Caco-2 (cell line): ENCODE data around the gene DIP2B. TPM values are rescaled to one million over a fixed set of nuclear protein-coding genes. Genes with fewer than 3 reads are reported as not detected.

Experiments used
- BruUV-seq: library from RNA; stranded (reverse); fragments of 400-500 nt; replicated peaks from 2 replicates; lab custom pipeline; 2021; lab: Mats Ljungman, UMichigan
- CTCF ChIA-PET: fragments of 300-600 bp; sonication (Branson Sonifier 250); formaldehyde crosslinking; loops from one replicate; lab custom pipeline; 2022; ENCODE audit warnings: antibody characterized with exemption; lab: Charles Lee
- POLR2A ChIA-PET: fragments of 300-600 bp; sonication (Branson Sonifier 250); formaldehyde crosslinking; loops from one replicate; lab custom pipeline; 2022; ENCODE audit warnings: antibody characterized with exemption; lab: Charles Lee
- DNase-seq, 2 experiments: peaks; one replicate each; pipeline versions ENCODE4 v3.0.0 to v3.0.0-alpha.2; 2020 to 2022
- H3K27me3 ChIP-seq: replicated peaks from 2 replicates; pipeline ENCODE4 v1.6.0; 2011; ENCODE audit warnings: low read length; ENCODE audit not compliant: control insufficient read depth, insufficient read depth
- H3K36me3 ChIP-seq: 2 replicates; pipeline ENCODE4 v1.5.1; 2011; ENCODE audit warnings: low read length; ENCODE audit not compliant: control insufficient read depth, insufficient read depth
- H3K4me1 ChIP-seq: fragments of 250-450 bp; sonication (Bioruptor Pico); 2 replicates; pipeline ENCODE4 v1.5.1; 2020; ENCODE audit warnings: mild to moderate bottlenecking
- H3K4me3 ChIP-seq: 2 replicates; pipeline ENCODE4 v1.5.1; 2011; ENCODE audit warnings: low read depth, mild to moderate bottlenecking, control low read depth, low read length
- H3K9me3 ChIP-seq: fragments of 250-450 bp; sonication (Bioruptor Pico); 2 replicates; pipeline ENCODE4 v1.5.1; 2020; ENCODE audit warnings: mild to moderate bottlenecking, moderate library complexity
- H3K27ac Mint-ChIP-seq: one replicate; pipeline ENCODE4 v1.8.0; 2022; ENCODE audit warnings: mixed read lengths; ENCODE audit not compliant: unreplicated experiment
- H3K27me3 Mint-ChIP-seq: one replicate; pipeline ENCODE4 v1.8.0; 2022; ENCODE audit warnings: mixed read lengths; ENCODE audit not compliant: insufficient read depth, unreplicated experiment
- H3K36me3 Mint-ChIP-seq: one replicate; pipeline ENCODE4 v1.8.0; 2022; ENCODE audit warnings: mild to moderate bottlenecking, mixed read lengths; ENCODE audit not compliant: insufficient read depth, unreplicated experiment
- H3K4me1 Mint-ChIP-seq: one replicate; pipeline ENCODE4 v1.8.0; 2022; ENCODE audit warnings: low read depth, mixed read lengths; ENCODE audit not compliant: unreplicated experiment
- H3K4me3 Mint-ChIP-seq: one replicate; pipeline ENCODE4 v1.8.0; 2022; ENCODE audit warnings: mild to moderate bottlenecking, moderate library complexity, mixed read lengths; ENCODE audit not compliant: unreplicated experiment
- H3K9me3 Mint-ChIP-seq: one replicate; pipeline ENCODE4 v1.8.0; 2022; ENCODE audit warnings: mixed read lengths; ENCODE audit not compliant: unreplicated experiment
- intact Hi-C: fragments of 100-400 bp; cut with micrococcal nuclease; formaldehyde crosslinking; loops from one replicate; pipeline ENCODE4 v1.10.0; 2022; ENCODE audit not compliant: unreplicated experiment
- total RNA-seq: library from RNA; stranded (reverse); gene quantifications from 2 replicates; pipeline ENCODE4 v1.2.3, GENCODE V29; 2022
- TF ChIP-seq, protein P1 (sequence below), 2 experiments: fragments of 200-600 bp in 1 of 2; IDR thresholded peaks; 1 replicate in 1 of 2; 2 replicates in 1 of 2; pipeline versions ENCODE4 v1.5.1 to v1.8.0; 2011 to 2022; ENCODE audit warnings: antibody characterized with exemption in 1 of 2, control low read depth in 1 of 2, inconsistent platforms in 1 of 2, low read depth in 1 of 2, low read length in 1 of 2, mild to moderate bottlenecking in 1 of 2, moderate library complexity in 1 of 2; ENCODE audit not compliant: insufficient read depth in 1 of 2, severe bottlenecking in 1 of 2, unreplicated experiment in 1 of 2

Gene DIP2B
- total RNA-seq, 1 experiment from 2014 or later: 32.7 TPM

DNA sequence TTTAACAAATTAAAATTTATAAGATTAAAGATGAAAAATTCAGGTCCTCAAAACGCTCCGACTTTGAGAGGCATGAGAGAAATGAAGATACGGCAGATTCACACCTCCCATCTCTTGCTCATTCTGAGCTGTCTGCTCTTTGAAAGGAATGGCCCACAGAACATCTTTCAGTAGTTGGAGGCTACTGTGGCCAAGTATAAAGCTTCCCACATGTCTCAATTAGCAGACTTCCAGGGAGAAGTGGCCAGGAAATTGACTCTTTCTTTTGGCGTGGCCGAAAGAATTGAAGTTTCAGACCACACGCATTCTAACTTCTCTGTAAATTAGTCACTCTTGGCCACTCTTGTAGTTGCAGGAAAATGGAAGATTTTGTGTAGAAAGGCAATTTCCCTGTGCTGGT is 129.2 kb downstream of the DIP2B start:
- POLR2A ChIA-PET: no interaction called here
- peak overlapping the region; percentile 74 for H3K27ac Mint-ChIP-seq
- Histone ChIP-seq H3K4me1 (peaks cover 49% of the 10 kb centered on the region), H3K36me3 (peaks cover 3% of the 10 kb centered on the region; the same call in 1 of the 2 replicates), H3K27me3 (no peaks in the 10 kb centered on the region), H3K4me3 (no peak overlapping the region), H3K9me3 (no peaks in the 10 kb centered on the region)
- H3K4me1 Mint-ChIP-seq: peaks cover 51% of the 10 kb centered on the region
- peaks cover 33% of the 10 kb centered on the region for H3K36me3 Mint-ChIP-seq
- CTCF ChIA-PET: interaction anchor here (0.6 to 0.7 kb wide), 2 partner anchors 72 to 126 kb away, joined by 4 read pairs; no protein-coding TSS in a partner anchor
- no peak for DNase-seq
- intact Hi-C loops: loop anchor here (1.0 to 2.0 kb wide), 2 partner anchors 15 to 85 kb away; no protein-coding TSS in a partner anchor
- no peak overlapping the region for H3K4me3 Mint-ChIP-seq
- H3K27me3 Mint-ChIP-seq: no peaks in the 10 kb centered on the region
- no TSS peak for BruUV-seq
- peaks cover 10% of the 10 kb centered on the region for H3K9me3 Mint-ChIP-seq
- TF ChIP-seq, protein P1, sequence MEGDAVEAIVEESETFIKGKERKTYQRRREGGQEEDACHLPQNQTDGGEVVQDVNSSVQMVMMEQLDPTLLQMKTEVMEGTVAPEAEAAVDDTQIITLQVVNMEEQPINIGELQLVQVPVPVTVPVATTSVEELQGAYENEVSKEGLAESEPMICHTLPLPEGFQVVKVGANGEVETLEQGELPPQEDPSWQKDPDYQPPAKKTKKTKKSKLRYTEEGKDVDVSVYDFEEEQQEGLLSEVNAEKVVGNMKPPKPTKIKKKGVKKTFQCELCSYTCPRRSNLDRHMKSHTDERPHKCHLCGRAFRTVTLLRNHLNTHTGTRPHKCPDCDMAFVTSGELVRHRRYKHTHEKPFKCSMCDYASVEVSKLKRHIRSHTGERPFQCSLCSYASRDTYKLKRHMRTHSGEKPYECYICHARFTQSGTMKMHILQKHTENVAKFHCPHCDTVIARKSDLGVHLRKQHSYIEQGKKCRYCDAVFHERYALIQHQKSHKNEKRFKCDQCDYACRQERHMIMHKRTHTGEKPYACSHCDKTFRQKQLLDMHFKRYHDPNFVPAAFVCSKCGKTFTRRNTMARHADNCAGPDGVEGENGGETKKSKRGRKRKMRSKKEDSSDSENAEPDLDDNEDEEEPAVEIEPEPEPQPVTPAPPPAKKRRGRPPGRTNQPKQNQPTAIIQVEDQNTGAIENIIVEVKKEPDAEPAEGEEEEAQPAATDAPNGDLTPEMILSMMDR (IDR thresholded peaks at IDR 0.05; ENCODE audit: insufficient read depth in 1 of 2, low read depth in 1 of 2, low read length in 1 of 2, severe bottlenecking in 1 of 2, unreplicated experiment in 1 of 2): no peak

DNA sequence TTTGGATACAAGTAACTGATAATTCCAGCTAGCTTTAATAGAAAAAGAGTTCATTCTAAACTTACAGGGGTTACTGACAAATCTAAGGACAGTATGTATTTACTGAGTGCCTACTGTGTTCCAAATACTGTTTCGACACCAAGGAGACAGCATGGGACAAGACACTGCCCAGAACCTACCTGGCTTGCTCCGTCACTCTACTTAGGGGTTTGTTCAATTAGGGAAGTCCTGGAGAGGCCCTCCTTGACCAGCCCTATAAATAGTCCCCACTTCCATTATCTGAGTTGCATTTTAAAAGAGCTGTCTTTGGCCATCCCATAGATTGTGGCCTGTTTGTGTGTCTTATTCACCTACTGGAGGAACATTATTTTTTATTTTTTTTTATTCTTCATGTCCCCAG is 129.6 kb downstream of the DIP2B start:
- Histone ChIP-seq H3K9me3 (no peaks in the 10 kb centered on the region), H3K4me1 (peaks cover 49% of the 10 kb centered on the region), H3K27me3 (no peaks in the 10 kb centered on the region), H3K4me3 (no peak overlapping the region), H3K36me3 (peaks cover 3% of the 10 kb centered on the region; the same call in 1 of the 2 replicates)
- Mint-ChIP-seq H3K4me1 (peaks cover 49% of the 10 kb centered on the region), H3K4me3 (peak overlapping the region; percentile 2), H3K9me3 (peaks cover 10% of the 10 kb centered on the region), H3K27me3 (no peaks in the 10 kb centered on the region), H3K27ac (peak overlapping the region; percentile 74), H3K36me3 (peaks cover 29% of the 10 kb centered on the region)
- CTCF ChIA-PET: interaction anchor here (0.6 to 1.6 kb wide), 3 partner anchors 73 to 129 kb away, joined by 4 to 7 read pairs (median 4); partner anchors contain the start of gene DIP2B
- BruUV-seq: no TSS peak
- TF ChIP-seq, protein P1 (IDR thresholded peaks at IDR 0.05; ENCODE audit: insufficient read depth in 1 of 2, low read depth in 1 of 2, low read length in 1 of 2, severe bottlenecking in 1 of 2, unreplicated experiment in 1 of 2): no peak
- POLR2A ChIA-PET: no interaction called here
- intact Hi-C loops: loop anchor here (1.0 to 2.0 kb wide), 2 partner anchors 15 to 86 kb away; no protein-coding TSS in a partner anchor
- peak in 1 of 2 experiments; percentile 36 for DNase-seq

GRCh38 chr12:50635364-50635763 is 130.6 kb downstream of the DIP2B start:
- Mint-ChIP-seq H3K27ac (peak overlapping the region; percentile 74), H3K9me3 (peaks cover 3% of the 10 kb centered on the region), H3K4me1 (peaks cover 41% of the 10 kb centered on the region), H3K4me3 (peak overlapping the region; percentile 20), H3K27me3 (no peaks in the 10 kb centered on the region), H3K36me3 (peaks cover 25% of the 10 kb centered on the region)
- ChIA-PET CTCF (interaction anchor here (0.6 to 1.6 kb wide), 3 partner anchors 24 to 130 kb away, joined by 3 to 7 read pairs (median 3); partner anchors contain the start of gene DIP2B), POLR2A (no interaction called here)
- TF ChIP-seq, protein P1 (IDR thresholded peaks at IDR 0.05; ENCODE audit: insufficient read depth in 1 of 2, low read depth in 1 of 2, low read length in 1 of 2, severe bottlenecking in 1 of 2, unreplicated experiment in 1 of 2): no peak
- H3K4me3 ChIP-seq: no peak overlapping the region
- BruUV-seq: no TSS peak
- no peak for DNase-seq
- H3K27me3 ChIP-seq: no peaks in the 10 kb centered on the region
- intact Hi-C loops: loop anchor here (2.0 kb wide), 1 partner anchor 87 kb away; no protein-coding TSS in a partner anchor
- no peaks in the 10 kb centered on the region for H3K9me3 ChIP-seq
- H3K4me1 ChIP-seq: peaks cover 49% of the 10 kb centered on the region
- H3K36me3 ChIP-seq: peaks cover 3% of the 10 kb centered on the region; the same call in 1 of the 2 replicates
